Measurements from ENCODE around the gene WNT4.

WNT4 gene

GRCh38 chr1:22143065-22144033 is at the start of gene WNT4:
Gene WNT4 (minus strand): TSS chr1:22143097. CDS start chr1:22142922, 175 bp downstream.
- no peak for DNase-seq (ENCODE audit: low read depth)
- peak within 1 kb of the TSS; percentile 26 for H3K4me3 ChIP-seq (ENCODE audit: low read depth, low read length)

- DNase-seq (ENCODE audit: low read depth), result no peak
- no peak overlapping the region for H3K4me3 ChIP-seq (ENCODE audit: low read depth, low read length)
These were observed 47.8 kb upstream of the WNT4 start for GRCh38 chr1:22190731-22191130.

GRCh38 chr1:22190251-22190650 is 47.4 kb upstream of the WNT4 start:
- no peak for DNase-seq (ENCODE audit: low read depth)
- H3K4me3 ChIP-seq (ENCODE audit: low read depth, low read length), result no peak overlapping the region

- no peak overlapping the region for H3K4me3 ChIP-seq (ENCODE audit: low read depth, low read length)
- no peak for DNase-seq (ENCODE audit: low read depth)
These were observed 46.7 kb upstream of the WNT4 start for GRCh38 chr1:22189619-22190018.

- no peak overlapping the region for H3K4me3 ChIP-seq (ENCODE audit: low read depth, low read length)
- no peak for DNase-seq (ENCODE audit: low read depth)
These were observed 46.0 kb upstream of the WNT4 start for GRCh38 chr1:22188914-22189313.

GRCh38 chr1:22188436-22188835 is 45.5 kb upstream of the WNT4 start:
- no peak for DNase-seq (ENCODE audit: low read depth)
- H3K4me3 ChIP-seq (ENCODE audit: low read depth, low read length), result no peak overlapping the region

GRCh38 chr1:22186311-22186710 is 43.4 kb upstream of the WNT4 start:
- DNase-seq (ENCODE audit: low read depth), result no peak
- no peak overlapping the region for H3K4me3 ChIP-seq (ENCODE audit: low read depth, low read length)

GRCh38 chr1:22184892-22185612 is 42.2 kb upstream of the WNT4 start:
- no peak overlapping the region for H3K4me3 ChIP-seq (ENCODE audit: low read depth, low read length)

GRCh38 chr1:22184454-22184853 is 41.6 kb upstream of the WNT4 start:
- DNase-seq (ENCODE audit: low read depth), result no peak
- H3K4me3 ChIP-seq (ENCODE audit: low read depth, low read length), result no peak overlapping the region

More at GRCh38 chr1:22184892-22185612, 42.2 kb upstream of the WNT4 start:
- DNase-seq (ENCODE audit: low read depth), result no peak

GRCh38 chr1:22182715-22183114 is 39.8 kb upstream of the WNT4 start:
- no peak for DNase-seq (ENCODE audit: low read depth)
- no peak overlapping the region for H3K4me3 ChIP-seq (ENCODE audit: low read depth, low read length)

GRCh38 chr1:22179197-22179803 is 36.4 kb upstream of the WNT4 start:
- H3K4me3 ChIP-seq (ENCODE audit: low read depth, low read length), result no peak overlapping the region
- no peak for DNase-seq (ENCODE audit: low read depth)

- no peak overlapping the region for H3K4me3 ChIP-seq (ENCODE audit: low read depth, low read length)
These were observed 34.6 kb upstream of the WNT4 start for GRCh38 chr1:22177354-22178003.

GRCh38 chr1:22176258-22176657 is 33.4 kb upstream of the WNT4 start:
- H3K4me3 ChIP-seq (ENCODE audit: low read depth, low read length), result no peak overlapping the region
- DNase-seq (ENCODE audit: low read depth), result no peak

More at GRCh38 chr1:22177354-22178003, 34.6 kb upstream of the WNT4 start:
- DNase-seq (ENCODE audit: low read depth), result no peak

GRCh38 chr1:22174446-22175220 is 31.7 kb upstream of the WNT4 start:
- DNase-seq (ENCODE audit: low read depth), result no peak
- H3K4me3 ChIP-seq (ENCODE audit: low read depth, low read length), result no peak overlapping the region

GRCh38 chr1:22171951-22172715 is 29.2 kb upstream of the WNT4 start:
- no peak for DNase-seq (ENCODE audit: low read depth)
- no peak overlapping the region for H3K4me3 ChIP-seq (ENCODE audit: low read depth, low read length)

- no peak overlapping the region for H3K4me3 ChIP-seq (ENCODE audit: low read depth, low read length)
- DNase-seq (ENCODE audit: low read depth), result no peak
These were observed 26.9 kb upstream of the WNT4 start for GRCh38 chr1:22169816-22170215.

GRCh38 chr1:22168412-22168973 is 25.6 kb upstream of the WNT4 start:
- H3K4me3 ChIP-seq (ENCODE audit: low read depth, low read length), result no peak overlapping the region
- no peak for DNase-seq (ENCODE audit: low read depth)

- H3K4me3 ChIP-seq (ENCODE audit: low read depth, low read length), result no peak overlapping the region
- DNase-seq (ENCODE audit: low read depth), result no peak
These were observed 23.5 kb upstream of the WNT4 start for GRCh38 chr1:22166439-22166838.

Data from skeletal muscle cell (primary cell).